Measurements from ENCODE around the gene USP3. TPM values are rescaled to one million over a fixed set of nuclear protein-coding genes. Genes with fewer than 3 reads are reported as not detected.

The USP3 gene
- total and polyA plus RNA-seq, 2 of the 4 experiments (the other 2 are of a cell fraction): 17.3 to 52.3 TPM

DNA sequence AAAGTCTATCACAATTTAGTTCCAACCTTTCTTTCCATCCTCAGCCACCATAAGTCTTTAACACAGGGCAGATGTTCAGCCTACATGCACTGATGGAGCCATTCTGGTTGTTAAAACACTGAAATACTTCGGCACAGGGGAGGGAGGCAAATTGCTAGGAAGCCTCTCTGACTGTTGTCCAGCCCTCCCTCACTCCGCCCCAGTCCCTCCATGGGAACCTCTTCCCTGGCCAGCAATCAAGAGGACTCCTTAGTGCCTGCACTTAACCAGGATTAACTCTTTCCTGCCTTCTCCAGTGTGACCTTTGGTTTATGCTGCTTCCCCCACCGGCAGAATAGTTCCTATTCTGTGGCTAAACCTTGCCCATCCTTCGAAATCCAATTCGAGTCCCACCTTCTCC, 47.0 kb upstream of the USP3 start:
- no peak overlapping the region for H2BK20ac ChIP-seq (ENCODE audit: low read depth, low read length)
- intact Hi-C loops (cut with micrococcal nuclease): no loop called here
- no TSS peak for BruUV-seq (replicated peaks)
- H3K4me3 ChIP-seq (ENCODE audit: insufficient read depth, low read depth, low read length): no peak overlapping the region
- TF ChIP-seq CEBPB (IDR thresholded peaks at IDR 0.05; ENCODE audit: low read depth, low read length) (no peak), RFX5 (IDR thresholded peaks at IDR 0.05; ENCODE audit: low read depth, low read length) (no peak), USF2 (IDR thresholded peaks at IDR 0.05; ENCODE audit: low read depth, low read length) (no peak), MAZ (IDR thresholded peaks at IDR 0.05; ENCODE audit: borderline replicate concordance, low read depth, low read length) (no peak), MXI1 (IDR thresholded peaks at IDR 0.05; ENCODE audit: borderline replicate concordance, low read depth, low read length) (no peak), RCOR1 (IDR thresholded peaks at IDR 0.05; ENCODE audit: insufficient replicate concordance, low read length) (no peak), MAFK (IDR thresholded peaks at IDR 0.05; ENCODE audit: low read depth, low read length) (no peak), FOS (IDR thresholded peaks at IDR 0.05; ENCODE audit: low read depth, low read length) (no peak), NFE2L2 (IDR thresholded peaks at IDR 0.05; ENCODE audit: low read depth, low read length) (no peak), CHD1 (IDR thresholded peaks at IDR 0.05; ENCODE audit: low read depth, low read length) (no peak), SMC3 (IDR thresholded peaks at IDR 0.05; ENCODE audit: low read depth, low read length) (no peak), RAD21 (IDR thresholded peaks at IDR 0.05; ENCODE audit: low read length) (no peak), POLR2A (IDR thresholded peaks at IDR 0.05; ENCODE audit: low read depth, low read length) (no peak), BHLHE40 (IDR thresholded peaks at IDR 0.05; ENCODE audit: low read depth, low read length) (no peak)
- TF ChIP-seq, protein P1, sequence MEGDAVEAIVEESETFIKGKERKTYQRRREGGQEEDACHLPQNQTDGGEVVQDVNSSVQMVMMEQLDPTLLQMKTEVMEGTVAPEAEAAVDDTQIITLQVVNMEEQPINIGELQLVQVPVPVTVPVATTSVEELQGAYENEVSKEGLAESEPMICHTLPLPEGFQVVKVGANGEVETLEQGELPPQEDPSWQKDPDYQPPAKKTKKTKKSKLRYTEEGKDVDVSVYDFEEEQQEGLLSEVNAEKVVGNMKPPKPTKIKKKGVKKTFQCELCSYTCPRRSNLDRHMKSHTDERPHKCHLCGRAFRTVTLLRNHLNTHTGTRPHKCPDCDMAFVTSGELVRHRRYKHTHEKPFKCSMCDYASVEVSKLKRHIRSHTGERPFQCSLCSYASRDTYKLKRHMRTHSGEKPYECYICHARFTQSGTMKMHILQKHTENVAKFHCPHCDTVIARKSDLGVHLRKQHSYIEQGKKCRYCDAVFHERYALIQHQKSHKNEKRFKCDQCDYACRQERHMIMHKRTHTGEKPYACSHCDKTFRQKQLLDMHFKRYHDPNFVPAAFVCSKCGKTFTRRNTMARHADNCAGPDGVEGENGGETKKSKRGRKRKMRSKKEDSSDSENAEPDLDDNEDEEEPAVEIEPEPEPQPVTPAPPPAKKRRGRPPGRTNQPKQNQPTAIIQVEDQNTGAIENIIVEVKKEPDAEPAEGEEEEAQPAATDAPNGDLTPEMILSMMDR (conservative IDR thresholded peaks at IDR 0.05; ENCODE audit: low read depth, low read length): no peak
- TF ChIP-seq, protein P2, sequence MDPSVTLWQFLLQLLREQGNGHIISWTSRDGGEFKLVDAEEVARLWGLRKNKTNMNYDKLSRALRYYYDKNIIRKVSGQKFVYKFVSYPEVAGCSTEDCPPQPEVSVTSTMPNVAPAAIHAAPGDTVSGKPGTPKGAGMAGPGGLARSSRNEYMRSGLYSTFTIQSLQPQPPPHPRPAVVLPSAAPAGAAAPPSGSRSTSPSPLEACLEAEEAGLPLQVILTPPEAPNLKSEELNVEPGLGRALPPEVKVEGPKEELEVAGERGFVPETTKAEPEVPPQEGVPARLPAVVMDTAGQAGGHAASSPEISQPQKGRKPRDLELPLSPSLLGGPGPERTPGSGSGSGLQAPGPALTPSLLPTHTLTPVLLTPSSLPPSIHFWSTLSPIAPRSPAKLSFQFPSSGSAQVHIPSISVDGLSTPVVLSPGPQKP (IDR thresholded peaks at IDR 0.05; ENCODE audit: borderline replicate concordance, low read depth, low read length): no peak
- H3K4me2 ChIP-seq (ENCODE audit: low read depth, low read length): no peak overlapping the region; the same call in 1 of the 2 replicates
- H2BK15ac ChIP-seq (ENCODE audit: low read depth, low read length): peak overlapping the region; percentile 26; the same call in 1 of the 3 replicates
- H2AK5ac ChIP-seq (ENCODE audit: low read depth, low read length): no peak overlapping the region
- no peak overlapping the region for H3K56ac ChIP-seq (ENCODE audit: extremely low read depth, insufficient read depth, low read length)
- H3K36me3 ChIP-seq (ENCODE audit: control insufficient read depth, insufficient read depth, low read length): no peaks in the 10 kb centered on the region
- no peak overlapping the region for H4K5ac ChIP-seq (ENCODE audit: low read depth, low read length)
- peaks cover 7% of the 10 kb centered on the region for H3K4me1 ChIP-seq (ENCODE audit: control insufficient read depth, insufficient read depth, low read length)
- H3K9me1 ChIP-seq (ENCODE audit: insufficient read depth, low read length): peaks cover 2% of the 10 kb centered on the region; the same call in 1 of the 2 replicates
- 0 out of 2 replicates have a peak overlapping the region, but pooled peaks have one; percentile 60 for H3K14ac ChIP-seq (replicated peaks; ENCODE audit: low read depth, low read length)
- no peaks in the 10 kb centered on the region for H3K79me1 ChIP-seq (ENCODE audit: low read depth in 1 of 2, low read length in 2 of 2)
- no peak overlapping the region for H3K18ac ChIP-seq (ENCODE audit: low read depth, low read length)
- ATAC-seq (ENCODE audit: low read depth) (peak; percentile 34), DNase-seq (no peak)
- H3K27me3 ChIP-seq (ENCODE audit: control insufficient read depth, insufficient read depth, low read length): no peaks in the 10 kb centered on the region; the same call in 1 of the 2 replicates
- ChIA-PET POLR2A (ENCODE audit: unreplicated experiment) (no interaction called here), CTCF (no interaction called here)
- WGBS, 2 experiments (ENCODE audit: extremely low coverage in 2 of 2, insufficient read length in 1 of 2): 0% methylated on average over 1 of the region's 5 CpGs; no CpG with 5 or more reads in 1 of the 2 experiments
- in situ Hi-C loops (cut with MboI; ENCODE audit: low sequenced_read_pairs): no loop called here
- dilution Hi-C loops (cut with HindIII; ENCODE audit: low sequenced_read_pairs, unreplicated experiment): no loop called here
- H4K8ac ChIP-seq (ENCODE audit: low read depth in 2 of 2, low read length in 2 of 2): no peak overlapping the region
- no peak overlapping the region for H3K4ac ChIP-seq (ENCODE audit: low read depth, low read length)
- H3K23ac ChIP-seq (ENCODE audit: low read depth, low read length): 0 out of 2 replicates have a peak overlapping the region, but pooled peaks have one; percentile 10
- no peaks in the 10 kb centered on the region for H4K20me1 ChIP-seq (ENCODE audit: insufficient read depth, low read length)
- H2AK9ac ChIP-seq (replicated peaks; ENCODE audit: low read depth, low read length, poor library complexity): no peak overlapping the region
- H4K91ac ChIP-seq (ENCODE audit: insufficient read depth, low read depth, low read length): no peak overlapping the region
- no peak overlapping the region for H2BK5ac ChIP-seq (ENCODE audit: low read depth, low read length, poor library complexity, severe bottlenecking)
- peak overlapping the region; percentile 24 for H2AFZ ChIP-seq (replicated peaks; ENCODE audit: low read length, poor library complexity)
- no peak overlapping the region for H3K27ac ChIP-seq (ENCODE audit: insufficient read depth, low read length)
- no peak overlapping the region for H3K9ac ChIP-seq (ENCODE audit: low read depth, low read length)
- H3K9me3 ChIP-seq (ENCODE audit: control insufficient read depth, insufficient read depth, low read length): peaks cover 2% of the 10 kb centered on the region
- no peak overlapping the region for H2BK120ac ChIP-seq (ENCODE audit: low read depth, low read length)
